ENCODE results near the gene OR7D4. TPM values are rescaled to one million over a fixed set of nuclear protein-coding genes. Genes with fewer than 3 reads are reported as not detected.
"Not testable (repeated sequence)": the region's sequence is repeated elsewhere in the genome, so short reads cannot be mapped to it uniquely, and the experiment has no call there.

Gene OR7D4
- total RNA-seq (not detected), polyA plus RNA-seq (not detected), total RNA-seq (0 to 0.09 (median 0) reads per million in 6 experiments)

- POLR2A ChIA-PET = no interaction called here
- Mint-ChIP-seq H3K27me3 (peaks cover 10 to 15% (median 14%) of the 10 kb centered on the region in 5 donors), H3K27ac (no peak within 1 kb of the TSS), H3K9me3 (peaks cover 0 to 29% (median 10%) of the 10 kb centered on the region in 9 donors), H3K36me3 (peaks cover 0 to 25% (median 5%) of the 10 kb centered on the region in 3 donors), H3K4me3 (no peak within 1 kb of the TSS), H3K4me1 (no peaks in the 10 kb centered on the region)
- no peak for DNase-seq
- ATAC-seq = no peak
Measured at GRCh38 chr19:9219489-9219888, at the start of gene OR7D4. OR7D4 (minus strand) TSS chr19:9219589; CDS start chr19:9214837, 4,752 bp downstream.

- Mint-ChIP-seq H3K27ac (no peak overlapping the region), H3K9me3 (peaks cover 0 to 10% (median 7%) of the 10 kb centered on the region in 9 donors), H3K27me3 (peaks cover 8 to 30% (median 13%) of the 10 kb centered on the region in 5 donors), H3K36me3 (peaks cover 0 to 12% (median 2%) of the 10 kb centered on the region in 3 donors), H3K4me1 (no peaks in the 10 kb centered on the region), H3K4me3 (no peak overlapping the region)
- POLR2A ChIA-PET = no interaction called here
- ATAC-seq (no peak), DNase-seq (no peak)
Measured at GRCh38 chr19:9251236-9251635, 31.8 kb upstream of the OR7D4 start.

- no peak within 1 kb of the TSS for H3K27ac Mint-ChIP-seq
- ATAC-seq (no peak), DNase-seq (no peak)
- POLR2A ChIA-PET = no interaction called here
- H3K27me3 Mint-ChIP-seq = peaks cover 8 to 30% (median 13%) of the 10 kb centered on the region in 5 donors
- no peak within 1 kb of the TSS for H3K4me3 Mint-ChIP-seq
- no peaks in the 10 kb centered on the region for H3K4me1 Mint-ChIP-seq
- peaks cover 0 to 10% (median 8%) of the 10 kb centered on the region in 9 donors for H3K9me3 Mint-ChIP-seq
- H3K36me3 Mint-ChIP-seq = peaks cover 0 to 12% (median 2%) of the 10 kb centered on the region in 3 donors
Measured at GRCh38 chr19:9250630-9251029, 31.2 kb upstream of the OR7D4 start, which contains the start of gene OR7E24. OR7E24 (plus strand) TSS chr19:9250930; CDS start chr19:9251044, 114 bp downstream.

GRCh38 chr19:9205501-9206113, 13.8 kb downstream of the OR7D4 start:
- peak; percentile 53 to 79 for ATAC-seq
- Mint-ChIP-seq H3K36me3 (no peaks in the 10 kb centered on the region), H3K9me3 (no peaks in the 10 kb centered on the region), H3K27ac (peak overlapping the region in 2 of 10 donors; percentile 22 to 25), H3K4me1 (peaks cover 1 to 7% (median 6%) of the 10 kb centered on the region in 4 donors), H3K27me3 (peaks cover 7 to 19% (median 10%) of the 10 kb centered on the region in 5 donors), H3K4me3 (peak overlapping the region; percentile 52 to 87 (median 70))
- peak; percentile 39 to 80 (median 60) for DNase-seq
- POLR2A ChIA-PET = no interaction called here

- POLR2A ChIA-PET, H3K4me1 Mint-ChIP-seq: not testable (repeated sequence)
- H3K27me3 Mint-ChIP-seq = peaks cover 12 to 30% (median 23%) of the 10 kb centered on the region in 5 donors
Measured at GRCh38 chr19:9198044-9198443, 21.3 kb downstream of the OR7D4 start.

GRCh38 chr19:9189535-9189934, 29.9 kb downstream of the OR7D4 start:
- peaks cover 0 to 34% (median 13%) of the 10 kb centered on the region in 9 donors for H3K9me3 Mint-ChIP-seq

More at GRCh38 chr19:9198044-9198443, 21.3 kb downstream of the OR7D4 start:
- H3K9me3 Mint-ChIP-seq, H3K27ac Mint-ChIP-seq, H3K36me3 Mint-ChIP-seq, DNase-seq, ATAC-seq, H3K4me3 Mint-ChIP-seq: not testable (repeated sequence)

GRCh38 chr19:9187191-9187590, 32.2 kb downstream of the OR7D4 start:
- DNase-seq (no peak), ATAC-seq (no peak)
- Mint-ChIP-seq H3K27me3 (peaks cover 0 to 38% (median 17%) of the 10 kb centered on the region in 5 donors), H3K4me3 (no peak overlapping the region), H3K9me3 (peaks cover 0 to 34% (median 13%) of the 10 kb centered on the region in 9 donors), H3K4me1 (no peaks in the 10 kb centered on the region), H3K27ac (no peak overlapping the region), H3K36me3 (peaks cover 2 to 30% (median 15%) of the 10 kb centered on the region in 3 donors)
- POLR2A ChIA-PET = no interaction called here

More at GRCh38 chr19:9189535-9189934, 29.9 kb downstream of the OR7D4 start:
- Mint-ChIP-seq H3K27ac (no peak overlapping the region), H3K36me3 (peaks cover 2 to 27% (median 19%) of the 10 kb centered on the region in 3 donors), H3K27me3 (peaks cover 0 to 59% (median 31%) of the 10 kb centered on the region in 5 donors), H3K4me3 (no peak overlapping the region), H3K4me1 (no peaks in the 10 kb centered on the region)
- no peak for ATAC-seq
- no peak for DNase-seq
- POLR2A ChIA-PET = no interaction called here

- H3K9me3 Mint-ChIP-seq = peaks cover 0 to 13% (median 7%) of the 10 kb centered on the region in 9 donors
- H3K36me3 Mint-ChIP-seq = peaks cover 0 to 23% (median 0%) of the 10 kb centered on the region in 3 donors
- H3K27ac Mint-ChIP-seq = no peak overlapping the region
- H3K4me3 Mint-ChIP-seq = no peak overlapping the region
- H3K27me3 Mint-ChIP-seq = peaks cover 0 to 10% (median 5%) of the 10 kb centered on the region in 5 donors
- no peaks in the 10 kb centered on the region for H3K4me1 Mint-ChIP-seq
- DNase-seq = no peak
- POLR2A ChIA-PET = no interaction called here
- ATAC-seq = no peak
Measured at GRCh38 chr19:9183000-9183399, 36.4 kb downstream of the OR7D4 start.

- POLR2A ChIA-PET = no interaction called here
- H3K27me3 Mint-ChIP-seq = peaks cover 0 to 5% (median 0%) of the 10 kb centered on the region in 5 donors
- DNase-seq = no peak
- peaks cover 0 to 5% (median 3%) of the 10 kb centered on the region in 9 donors for H3K9me3 Mint-ChIP-seq
- no peak within 1 kb of the TSS for H3K4me3 Mint-ChIP-seq
- peaks cover 0 to 26% (median 0%) of the 10 kb centered on the region in 3 donors for H3K36me3 Mint-ChIP-seq
- no peaks in the 10 kb centered on the region for H3K4me1 Mint-ChIP-seq
- H3K27ac Mint-ChIP-seq = no peak within 1 kb of the TSS
- no peak for ATAC-seq
Measured at GRCh38 chr19:9178901-9179300, 40.5 kb downstream of the OR7D4 start, which contains the start of gene OR7D2. OR7D2 (plus strand) TSS chr19:9178979; CDS start chr19:9185782, 6,803 bp downstream.

GRCh38 chr19:9175326-9175725, 44.1 kb downstream of the OR7D4 start:
- Mint-ChIP-seq H3K27me3 (peaks cover 0 to 5% (median 0%) of the 10 kb centered on the region in 5 donors), H3K4me1 (no peaks in the 10 kb centered on the region), H3K36me3 (peaks cover 0 to 25% (median 0%) of the 10 kb centered on the region in 3 donors), H3K4me3 (no peak overlapping the region), H3K27ac (no peak overlapping the region), H3K9me3 (peaks cover 0 to 9% (median 5%) of the 10 kb centered on the region in 9 donors)
- POLR2A ChIA-PET = no interaction called here
- DNase-seq (no peak), ATAC-seq (no peak)

- no peak for ATAC-seq
- Mint-ChIP-seq H3K4me1 (no peaks in the 10 kb centered on the region), H3K27ac (no peak overlapping the region), H3K4me3 (no peak overlapping the region), H3K36me3 (peaks cover 8 to 18% (median 11%) of the 10 kb centered on the region in 3 donors), H3K9me3 (peaks cover 0 to 21% (median 8%) of the 10 kb centered on the region in 9 donors), H3K27me3 (no peaks in the 10 kb centered on the region)
- DNase-seq = no peak
- POLR2A ChIA-PET = no interaction called here
Measured at GRCh38 chr19:9171393-9171991, 47.9 kb downstream of the OR7D4 start.

- no peak for DNase-seq
- Mint-ChIP-seq H3K4me1 (no peaks in the 10 kb centered on the region), H3K27ac (peak overlapping the region in 1 of 10 donors; percentile 17), H3K27me3 (no peaks in the 10 kb centered on the region), H3K9me3 (peaks cover 0 to 51% (median 4%) of the 10 kb centered on the region in 9 donors), H3K4me3 (no peak overlapping the region), H3K36me3 (peaks cover 39 to 54% (median 40%) of the 10 kb centered on the region in 3 donors)
- POLR2A ChIA-PET = no interaction called here
- no peak for ATAC-seq
Measured at GRCh38 chr19:9166846-9167245, 52.5 kb downstream of the OR7D4 start.

GRCh38 chr19:9165261-9165660, 54.1 kb downstream of the OR7D4 start:
- Mint-ChIP-seq H3K27ac (no peak overlapping the region), H3K36me3 (peaks cover 55 to 70% (median 56%) of the 10 kb centered on the region in 3 donors), H3K9me3 (peaks cover 0 to 66% (median 10%) of the 10 kb centered on the region in 9 donors), H3K4me3 (no peak overlapping the region), H3K27me3 (no peaks in the 10 kb centered on the region), H3K4me1 (no peaks in the 10 kb centered on the region)
- DNase-seq (no peak), ATAC-seq (no peak)
- POLR2A ChIA-PET = no interaction called here

All from naive thymus-derived CD8-positive, alpha-beta T cell (primary cell).